GM12878 (cell line): Measurements from ENCODE around the gene ATRN. TPM values are rescaled to one million over a fixed set of nuclear protein-coding genes. Genes with fewer than 3 reads are reported as not detected.

ENCODE experiments used
- ATAC-seq: fragments of 200-7000 bp; cut with Tn5 transposase; 3 replicates; pipeline ENCODE4 v1.9.1; 2020; ENCODE audit warnings: mild to moderate bottlenecking, moderate library complexity
- BruUV-seq: library from RNA; stranded (reverse); fragments of 400-500 nt; replicated peaks from 2 replicates; lab custom pipeline; 2021; lab: Mats Ljungman, UMichigan
- CTCF ChIA-PET: fragments of 300-600 bp; sonication (Branson Sonifier 250); formaldehyde crosslinking; extraction: SDS; loops from one replicate; lab custom pipeline; 2021; ENCODE audit warnings: inconsistent platforms; lab: Yijun Ruan, JAX
- POLR2A ChIA-PET: fragments of 350-600 bp; formaldehyde crosslinking; extraction: SDS; loops from one replicate; lab custom pipeline; 2021; ENCODE audit warnings: inconsistent platforms; lab: Charles Lee
- RAD21 ChIA-PET: fragments of 300-600 bp; sonication (Branson Sonifier 250); formaldehyde crosslinking; loops from one replicate; lab custom pipeline; 2023; ENCODE audit warnings: antibody characterized with exemption; ENCODE audit not compliant: unreplicated experiment; lab: Charles Lee
- SMC1A ChIA-PET: fragments of 300-600 bp; sonication (Branson Sonifier 250); formaldehyde crosslinking; loops from one replicate; lab custom pipeline; 2023; ENCODE audit not compliant: unreplicated experiment, uncharacterized antibody; lab: Charles Lee
- DNase-seq: peaks from one replicate; pipeline ENCODE4 v3.0.0-alpha.2; 2011; ENCODE audit warnings: low read depth, low spot score
- FAIRE-seq: peaks from 3 replicates; lab custom pipeline; 2011; peaks lifted over from hg19 to GRCh38; lab: Jason Lieb, UNC
- H2AFZ ChIP-seq: 2 replicates; pipeline ENCODE4 v1.6.0; 2011; ENCODE audit warnings: low read depth, low read length, control low read depth; ENCODE audit not compliant: control insufficient read depth
- H3K27ac ChIP-seq: 2 replicates; pipeline ENCODE4 v1.5.1; 2011; ENCODE audit warnings: control low read depth; ENCODE audit not compliant: control insufficient read depth, insufficient read depth
- H3K27me3 ChIP-seq, 2 experiments: replicated peaks in 1 of 2; 2 replicates each; pipeline versions ENCODE4 v1.6.0 to v1.6.1; 2011; ENCODE audit warnings: low read length in 1 of 2; ENCODE audit not compliant: control insufficient read depth in 2 of 2, insufficient read depth in 2 of 2
- H3K36me3 ChIP-seq, 2 experiments: 2 replicates each; pipeline ENCODE4 v1.5.1; 2011; ENCODE audit warnings: low read length in 1 of 2; ENCODE audit not compliant: control insufficient read depth in 2 of 2, insufficient read depth in 2 of 2
- H3K4me1 ChIP-seq: 2 replicates; pipeline ENCODE4 v1.6.1; 2011; ENCODE audit warnings: mild to moderate bottlenecking, low read length, moderate library complexity, mixed read lengths; ENCODE audit not compliant: control insufficient read depth, insufficient read depth
- H3K4me2 ChIP-seq: 2 replicates; pipeline ENCODE4 v1.6.0; 2011; ENCODE audit warnings: control low read depth; ENCODE audit not compliant: control insufficient read depth, insufficient read depth
- H3K4me3 ChIP-seq: fragments of 200-600 bp; sonication (generic); 2 replicates; pipeline ENCODE4 v1.5.1; 2016
- H3K79me2 ChIP-seq: 2 replicates; pipeline ENCODE4 v1.6.0; 2011; ENCODE audit warnings: low read length; ENCODE audit not compliant: control insufficient read depth, insufficient read depth
- H3K9ac ChIP-seq: 2 replicates; pipeline ENCODE4 v1.8.0; 2011; ENCODE audit warnings: low read length, control low read depth, mixed read lengths; ENCODE audit not compliant: control insufficient read depth, insufficient read depth
- H3K9me3 ChIP-seq: replicated peaks from 3 replicates; pipeline ENCODE4 v1.5.1; 2011; ENCODE audit warnings: mild to moderate bottlenecking, low read length; ENCODE audit not compliant: control insufficient read depth, insufficient read depth
- H4K20me1 ChIP-seq: 2 replicates; pipeline ENCODE4 v1.6.0; 2011; ENCODE audit not compliant: control insufficient read depth, insufficient read depth
- BMI1 ChIP-seq: fragments of 450-650 bp; IDR thresholded peaks from 2 replicates; pipeline ENCODE4 v1.6.1; 2016; ENCODE audit warnings: mild to moderate bottlenecking, moderate library complexity, borderline replicate concordance
- FOXM1 ChIP-seq: IDR thresholded peaks from 2 replicates; pipeline ENCODE4 v1.6.1; 2012; ENCODE audit warnings: low read depth, mild to moderate bottlenecking, inconsistent platforms, low read length, moderate library complexity
- PAX5 ChIP-seq: IDR thresholded peaks from 2 replicates; pipeline ENCODE4 v1.6.1; 2011; ENCODE audit warnings: low read depth, low read length, borderline replicate concordance
- SIN3A ChIP-seq: IDR thresholded peaks from 2 replicates; pipeline ENCODE4 v1.6.1; 2012; ENCODE audit warnings: low read depth, low read length, improper control_type of control experiment
- STAT1 ChIP-seq: fragments of 450-650 bp; conservative IDR thresholded peaks from 2 replicates; pipeline ENCODE4 v1.6.1; 2014; ENCODE audit warnings: antibody characterized with exemption, mild to moderate bottlenecking
- ZNF207 ChIP-seq: fragments of 450-650 bp; IDR thresholded peaks from 2 replicates; pipeline ENCODE4 v1.6.1; 2014; ENCODE audit warnings: antibody characterized with exemption, mild to moderate bottlenecking, borderline replicate concordance
- WGBS: methylation state at CpG from one replicate; pipeline ENCODE4 v1.1.6; 2016; ENCODE audit warnings: low lambda C conversion rate; ENCODE audit not compliant: insufficient replicate concordance, insufficient coverage; ENCODE audit errors: missing lambda C conversion rate; 5-methylcytosine and 5-hydroxymethylcytosine counted together
- in situ Hi-C: fragments of 300-500 bp; cut with MboI; formaldehyde crosslinking; loops from 9 replicates; pipeline ENCODE4 v1.14.3; 2018; ENCODE audit warnings: mixed read lengths
- intact Hi-C: fragments of 100-400 bp; cut with micrococcal nuclease; formaldehyde crosslinking; loops from one replicate; pipeline ENCODE4 v1.14.2; 2022; ENCODE audit not compliant: unreplicated experiment
- polyA plus RNA-seq, 11 experiments: library from polyadenylated mRNA; depleted of rRNA in 4 of 11; unstranded in 6 of 11; stranded (reverse) in 5 of 11; fragments of >200 nt; fragmentation: Nextera tagmentation in 4 of 11; fragmentation: Illumina TruSeq in 1 of 11; extraction: Ambion mirVana in 4 of 11; extraction: Trizol in 1 of 11; gene quantifications; 1 replicate in 1 of 11; 2 replicates in 10 of 11; pipeline versions ENCODE4 v1.2.1 to v1.2.3, GENCODE V29; 2011 to 2016; ENCODE audit warnings: inconsistent platforms in 2 of 11, missing spikeins in 2 of 11, low read depth in 1 of 11
- total RNA-seq, 4 experiments: library from RNA; depleted of rRNA in 3 of 4; stranded (reverse); fragments of >200 nt in 3 of 4; fragmentation: Illumina TruSeq in 1 of 4; extraction: Trizol in 1 of 4; gene quantifications; 2 replicates each; pipeline versions ENCODE4 v1.2.1 to v1.2.3, GENCODE V29; 2013 to 2021
- TF ChIP-seq, protein P1 (sequence below): fragments of 450-650 bp; IDR thresholded peaks from 2 replicates; pipeline ENCODE4 v1.6.1; 2016; ENCODE audit warnings: mild to moderate bottlenecking
- TF ChIP-seq, protein P2 (sequence below): IDR thresholded peaks from 2 replicates; pipeline ENCODE4 v1.6.1; 2012; ENCODE audit warnings: low read length, inconsistent platforms

The ATRN gene
- total and polyA plus RNA-seq, 10 of the 15 experiments (the other 5 are each of a cell fraction or from before 2014, with no cell fraction given): 0.71 to 11.6 (median 6.9) TPM

DNA sequence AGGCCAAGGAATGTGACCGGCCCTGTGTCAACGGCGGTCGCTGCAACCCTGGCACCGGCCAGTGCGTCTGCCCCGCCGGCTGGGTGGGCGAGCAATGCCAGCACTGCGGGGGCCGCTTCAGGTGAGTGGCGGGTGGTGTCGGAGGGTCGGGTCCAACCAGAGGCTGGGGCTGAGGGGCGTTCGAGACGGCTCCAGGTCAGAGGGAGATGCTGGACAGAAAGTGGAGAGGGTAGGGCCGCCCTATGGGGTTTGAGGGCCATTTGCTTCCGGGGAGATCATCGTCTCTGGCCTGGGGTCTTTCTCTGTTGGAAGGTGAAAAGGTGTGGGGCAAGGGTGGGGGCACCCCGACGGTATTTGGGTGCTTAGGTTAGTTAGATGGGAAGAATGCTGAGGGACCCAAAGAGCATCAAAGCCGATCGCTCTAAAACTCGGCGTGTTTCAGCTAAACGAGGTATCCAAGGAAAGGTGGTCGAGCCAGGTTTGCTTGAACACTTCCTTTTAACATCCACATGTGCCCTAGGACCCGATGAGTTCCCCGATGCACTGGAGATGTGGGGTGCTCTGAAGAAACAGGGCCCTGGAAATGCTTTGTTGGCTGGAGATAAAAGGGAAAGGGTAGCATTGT is 691 bp downstream of the ATRN start:
- Histone ChIP-seq H3K9ac (peak overlapping the region; percentile 91), H3K4me2 (peak overlapping the region; percentile 95), H3K4me3 (peak overlapping the region; percentile 79), H3K36me3 (no peaks in the 10 kb centered on the region), H3K27me3 (no peaks in the 10 kb centered on the region), H4K20me1 (no peaks in the 10 kb centered on the region), H3K79me2 (peaks cover 21% of the 10 kb centered on the region), H3K4me1 (peaks cover 11% of the 10 kb centered on the region; the same call in 1 of the 2 replicates), H3K9me3 (no peaks in the 10 kb centered on the region), H2AFZ (peak overlapping the region; percentile 98), H3K27ac (peak overlapping the region; percentile 9)
- POLR2A ChIA-PET: no interaction called here
- CTCF ChIA-PET: no interaction called here
- TF ChIP-seq, protein P1, sequence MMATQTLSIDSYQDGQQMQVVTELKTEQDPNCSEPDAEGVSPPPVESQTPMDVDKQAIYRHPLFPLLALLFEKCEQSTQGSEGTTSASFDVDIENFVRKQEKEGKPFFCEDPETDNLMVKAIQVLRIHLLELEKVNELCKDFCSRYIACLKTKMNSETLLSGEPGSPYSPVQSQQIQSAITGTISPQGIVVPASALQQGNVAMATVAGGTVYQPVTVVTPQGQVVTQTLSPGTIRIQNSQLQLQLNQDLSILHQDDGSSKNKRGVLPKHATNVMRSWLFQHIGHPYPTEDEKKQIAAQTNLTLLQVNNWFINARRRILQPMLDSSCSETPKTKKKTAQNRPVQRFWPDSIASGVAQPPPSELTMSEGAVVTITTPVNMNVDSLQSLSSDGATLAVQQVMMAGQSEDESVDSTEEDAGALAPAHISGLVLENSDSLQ: peak; percentile 62
- TF ChIP-seq BMI1: no peak
- no TSS peak for BruUV-seq
- intact Hi-C loops: no loop called here
- SMC1A ChIA-PET: no interaction called here
- peak; percentile 24; the same call in 2 of the 3 replicates for ATAC-seq
- in situ Hi-C loops: no loop called here
- RAD21 ChIA-PET: interaction anchor here (1.7 kb wide), 1 partner anchor 17 kb away, joined by 5 read pairs; no protein-coding TSS in a partner anchor
- FAIRE-seq: no peak
- WGBS: 1% methylated on average over 30 of the region's 30 CpGs
- DNase-seq: no peak

DNA sequence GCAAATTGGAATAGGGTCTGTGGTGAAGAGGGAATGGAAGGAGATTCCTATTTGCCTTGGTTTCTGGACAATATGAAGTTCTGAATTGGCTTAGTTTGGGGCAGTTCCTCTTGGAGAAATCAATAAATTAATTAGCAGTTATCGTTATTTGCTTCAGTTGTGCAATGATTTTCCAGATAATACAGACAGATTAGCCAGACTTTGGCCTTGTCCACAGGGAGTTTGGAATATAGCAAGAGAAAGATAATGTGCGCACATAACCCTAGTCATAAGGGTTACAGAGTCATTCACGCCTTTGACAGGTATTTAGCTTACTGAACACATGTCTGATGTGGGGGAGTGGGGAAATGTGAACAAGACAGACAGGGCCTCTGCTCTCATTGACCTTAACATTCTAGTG is 1.3 kb downstream of the ATRN start:
- ATAC-seq (no peak), DNase-seq (no peak), FAIRE-seq (no peak)
- Histone ChIP-seq H3K4me3 (peak overlapping the region; percentile 79), H3K4me2 (peak overlapping the region; percentile 95), H3K9me3 (no peaks in the 10 kb centered on the region), H3K79me2 (peaks cover 21% of the 10 kb centered on the region), H3K9ac (peak overlapping the region; percentile 91), H3K27me3 (no peaks in the 10 kb centered on the region), H2AFZ (no peak overlapping the region), H3K27ac (no peak overlapping the region; the same call in 1 of the 2 replicates), H3K4me1 (peaks cover 11% of the 10 kb centered on the region; the same call in 1 of the 2 replicates), H3K36me3 (no peaks in the 10 kb centered on the region), H4K20me1 (no peaks in the 10 kb centered on the region)
- ChIA-PET RAD21 (no interaction called here), CTCF (no interaction called here), POLR2A (interaction anchor here (0.6 kb wide), 1 partner anchor 17 kb away, joined by 4 read pairs; no protein-coding TSS in a partner anchor), SMC1A (interaction anchor here (1.0 kb wide), 1 partner anchor 20 kb away, joined by 3 read pairs; no protein-coding TSS in a partner anchor)
- 86% methylated on average over 3 of the region's 3 CpGs for WGBS
- intact Hi-C loops: no loop called here
- no TSS peak for BruUV-seq
- in situ Hi-C loops: no loop called here
- TF ChIP-seq ZNF207 (no peak), PAX5 (no peak), SIN3A (no peak), STAT1 (no peak), FOXM1 (no peak)
- TF ChIP-seq, protein P2, sequence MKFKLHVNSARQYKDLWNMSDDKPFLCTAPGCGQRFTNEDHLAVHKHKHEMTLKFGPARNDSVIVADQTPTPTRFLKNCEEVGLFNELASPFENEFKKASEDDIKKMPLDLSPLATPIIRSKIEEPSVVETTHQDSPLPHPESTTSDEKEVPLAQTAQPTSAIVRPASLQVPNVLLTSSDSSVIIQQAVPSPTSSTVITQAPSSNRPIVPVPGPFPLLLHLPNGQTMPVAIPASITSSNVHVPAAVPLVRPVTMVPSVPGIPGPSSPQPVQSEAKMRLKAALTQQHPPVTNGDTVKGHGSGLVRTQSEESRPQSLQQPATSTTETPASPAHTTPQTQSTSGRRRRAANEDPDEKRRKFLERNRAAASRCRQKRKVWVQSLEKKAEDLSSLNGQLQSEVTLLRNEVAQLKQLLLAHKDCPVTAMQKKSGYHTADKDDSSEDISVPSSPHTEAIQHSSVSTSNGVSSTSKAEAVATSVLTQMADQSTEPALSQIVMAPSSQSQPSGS: no peak
